Esophagus squamous epithelium (tissue), 5 donors: ENCODE measurements around the gene HMCES. TPM values are rescaled to one million over a fixed set of nuclear protein-coding genes. Genes with fewer than 3 reads are reported as not detected.

Experiments
- DNase-seq: peaks from one replicate; lab custom pipeline; 2025; lab: John Stamatoyannopoulos, UW
- H3K27ac ChIP-seq, 4 donors: fragments of 200-600 bp; sonication (generic); one replicate each; pipeline ENCODE4 v1.5.1; 2016 to 2019; ENCODE audit warnings: mild to moderate bottlenecking in 1 of 4
- H3K27me3 ChIP-seq, 4 donors: fragments of 200-600 bp; sonication (generic); 1 replicate in 3 of 4; 2 replicates in 1 of 4; pipeline versions ENCODE4 v1.5.1 to v1.6.0; 2017 to 2021; ENCODE audit warnings: antibody characterized with exemption in 1 of 4
- H3K36me3 ChIP-seq, 3 donors: fragments of 200-600 bp; sonication (generic); one replicate each; pipeline ENCODE4 v1.5.1; 2016 to 2019
- H3K4me1 ChIP-seq, 3 donors: fragments of 200-600 bp; sonication (generic); one replicate each; pipeline ENCODE4 v1.5.1; 2017 to 2019
- H3K4me3 ChIP-seq, 4 donors: fragments of 200-600 bp; sonication (generic); 1 replicate in 3 of 4; 2 replicates in 1 of 4; pipeline ENCODE4 v1.5.1; 2016 to 2019; ENCODE audit warnings: mild to moderate bottlenecking in 2 of 4, moderate library complexity in 1 of 4
- H3K9me3 ChIP-seq, 3 donors: fragments of 200-600 bp; sonication (generic); one replicate each; pipeline ENCODE4 v1.5.1; 2016 to 2019
- CTCF ChIP-seq, 6 experiments: fragments of 450-650 bp in 4 of 6; fragments of 200-600 bp in 2 of 6; sonication (generic) in 2 of 6; IDR thresholded peaks; one replicate each; pipeline ENCODE4 v1.5.1; 2016 to 2019; ENCODE audit warnings: antibody characterized with exemption in 6 of 6, mild to moderate bottlenecking in 4 of 6, moderate library complexity in 4 of 6
- POLR2A ChIP-seq, 4 donors: fragments of 450-650 bp; IDR thresholded peaks; one replicate each; pipeline ENCODE4 v1.6.1; 2017; ENCODE audit warnings: antibody characterized with exemption in 4 of 4, mild to moderate bottlenecking in 4 of 4, moderate library complexity in 3 of 4
- WGBS, 2 donors: methylation state at CpG; one replicate each; pipeline ENCODE4 v1.1.5; 2018; 5-methylcytosine and 5-hydroxymethylcytosine counted together
- intact Hi-C: fragments of 100-400 bp; cut with DNase I; formaldehyde crosslinking; loops from one replicate; pipeline ENCODE4 v1.15.0; 2022
- total RNA-seq, 4 donors: library from RNA; depleted of rRNA; stranded (reverse); fragments of >200 nt; gene quantifications; one replicate each; pipeline ENCODE4 v1.1.0, GENCODE V29; 2016
- donor health status: DM: yes; HTN: yes; CAD: no.

The HMCES gene
- total RNA-seq, 4 donors from 2014 or later, result 24.2 to 32.7 (median 29.7) TPM

- H3K9me3 ChIP-seq, result no peaks in the 10 kb centered on the region
- no peak overlapping the region for H3K4me3 ChIP-seq
- intact Hi-C loops, result no loop called here
- H3K36me3 ChIP-seq, result no peaks in the 10 kb centered on the region
- no peaks in the 10 kb centered on the region for H3K27me3 ChIP-seq
- 42 to 62% methylated on average over 4 of the region's 4 CpGs for WGBS, 2 donors
- peak; percentile 15 for DNase-seq
- peaks cover 13 to 34% (median 18%) of the 10 kb centered on the region in 3 donors for H3K4me1 ChIP-seq
- TF ChIP-seq POLR2A (IDR thresholded peaks at IDR 0.05) (peak in 1 of 4 donors; percentile 11), CTCF (IDR thresholded peaks at IDR 0.05) (no peak)
- H3K27ac ChIP-seq, result peak overlapping the region in 2 of 4 donors; percentile 37 to 39
Measured at GRCh38 chr3:129233538-129233937, 45.1 kb upstream of the HMCES start.

- TF ChIP-seq POLR2A (IDR thresholded peaks at IDR 0.05), result no peak
- no peak for TF ChIP-seq CTCF (IDR thresholded peaks at IDR 0.05)
- 57 to 81% methylated on average over 3 of the region's 3 CpGs for WGBS, 2 donors
- Histone ChIP-seq H3K4me1 (peaks cover 9 to 34% (median 12%) of the 10 kb centered on the region in 3 donors), H3K27ac (no peak overlapping the region), H3K4me3 (no peak overlapping the region), H3K9me3 (no peaks in the 10 kb centered on the region), H3K36me3 (no peaks in the 10 kb centered on the region), H3K27me3 (no peaks in the 10 kb centered on the region)
- DNase-seq, result no peak
- intact Hi-C loops, result no loop called here
Measured at GRCh38 chr3:129234441-129234840, 44.2 kb upstream of the HMCES start.

DNA sequence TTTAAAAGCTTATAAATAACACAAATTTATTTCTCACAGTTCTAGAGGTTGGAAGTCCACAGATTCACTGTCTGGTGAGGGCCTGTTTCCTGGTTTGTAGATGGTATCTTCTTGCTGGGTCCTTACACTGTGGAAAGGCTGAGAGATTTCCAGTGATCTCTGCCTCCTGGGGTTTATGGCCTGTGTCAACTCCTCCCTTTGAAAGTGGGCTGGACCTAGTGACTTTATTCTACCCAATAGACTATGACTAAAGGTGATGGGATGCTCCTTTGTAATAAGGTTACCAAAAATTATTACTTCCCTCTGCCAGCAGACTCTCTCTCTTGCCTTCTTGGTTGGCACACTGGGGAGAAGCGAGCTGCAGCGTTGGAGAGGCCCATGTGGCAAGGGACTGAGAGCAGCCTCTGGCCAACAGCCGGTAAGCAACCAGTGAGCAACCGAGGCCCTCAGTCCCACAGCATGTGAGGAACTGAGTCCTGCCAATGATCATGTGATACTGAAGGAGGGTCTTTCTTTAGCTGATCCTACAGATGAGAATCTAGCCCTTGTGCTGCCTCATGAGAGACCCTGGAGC is 43.2 kb upstream of the HMCES start:
- Histone ChIP-seq H3K4me1 (peaks cover 14 to 34% (median 14%) of the 10 kb centered on the region in 3 donors), H3K9me3 (no peaks in the 10 kb centered on the region), H3K4me3 (no peak overlapping the region), H3K36me3 (no peaks in the 10 kb centered on the region), H3K27ac (no peak overlapping the region), H3K27me3 (no peaks in the 10 kb centered on the region)
- 79 to 98% methylated on average over 4 of the region's 4 CpGs for WGBS, 2 donors
- intact Hi-C loops, result no loop called here
- TF ChIP-seq POLR2A (IDR thresholded peaks at IDR 0.05) (no peak), CTCF (IDR thresholded peaks at IDR 0.05) (no peak)
- DNase-seq, result no peak

DNA sequence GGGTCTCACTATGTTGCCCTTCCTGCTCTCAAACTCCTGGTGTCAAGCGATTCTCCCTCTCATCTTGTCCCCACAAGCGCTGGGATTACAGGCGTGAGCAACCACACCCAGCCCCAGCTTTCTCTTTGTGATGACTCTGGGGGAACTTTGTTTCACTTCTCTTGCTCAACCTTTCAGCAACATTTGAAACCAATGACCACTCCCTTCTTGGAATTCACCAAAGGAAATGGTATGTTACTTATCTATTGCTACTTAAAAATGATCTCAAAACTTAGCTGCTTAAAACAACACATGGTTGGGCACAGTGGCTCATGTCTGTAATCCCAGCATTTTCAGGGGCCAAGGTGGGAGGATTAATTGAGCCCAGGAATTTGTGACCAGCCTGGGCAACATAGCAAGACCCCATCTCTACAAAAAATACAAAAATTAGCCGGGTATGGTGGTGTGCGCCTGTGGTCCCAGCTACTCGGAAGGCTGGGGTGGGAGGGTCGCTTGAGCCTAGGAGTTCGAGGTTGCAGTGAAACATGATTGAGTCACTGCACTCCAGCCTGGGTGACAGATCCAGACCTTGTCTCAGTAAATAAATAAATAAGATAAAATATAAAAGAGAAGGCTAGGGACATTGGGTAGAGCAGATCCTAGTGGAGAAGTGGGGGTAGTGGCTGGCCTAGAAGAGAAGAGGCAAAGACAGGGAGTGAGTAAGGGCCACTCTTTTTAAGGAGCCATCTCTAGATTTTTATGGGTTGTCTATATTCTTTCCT is 39.5 kb upstream of the HMCES start:
- peaks cover 14 to 26% (median 16%) of the 10 kb centered on the region in 3 donors for H3K4me1 ChIP-seq
- no peaks in the 10 kb centered on the region for H3K36me3 ChIP-seq
- no peaks in the 10 kb centered on the region for H3K27me3 ChIP-seq
- H3K27ac ChIP-seq, result peak overlapping the region; percentile 55 to 83 (median 78)
- no peak for DNase-seq
- H3K9me3 ChIP-seq, result no peaks in the 10 kb centered on the region
- no peak overlapping the region for H3K4me3 ChIP-seq
- intact Hi-C loops, result no loop called here
- WGBS, 2 donors, result 52 to 66% methylated on average over 8 of the region's 8 CpGs
- peak in 1 of 6 experiments; percentile 9 for TF ChIP-seq CTCF (IDR thresholded peaks at IDR 0.05)
- no peak for TF ChIP-seq POLR2A (IDR thresholded peaks at IDR 0.05)

DNA sequence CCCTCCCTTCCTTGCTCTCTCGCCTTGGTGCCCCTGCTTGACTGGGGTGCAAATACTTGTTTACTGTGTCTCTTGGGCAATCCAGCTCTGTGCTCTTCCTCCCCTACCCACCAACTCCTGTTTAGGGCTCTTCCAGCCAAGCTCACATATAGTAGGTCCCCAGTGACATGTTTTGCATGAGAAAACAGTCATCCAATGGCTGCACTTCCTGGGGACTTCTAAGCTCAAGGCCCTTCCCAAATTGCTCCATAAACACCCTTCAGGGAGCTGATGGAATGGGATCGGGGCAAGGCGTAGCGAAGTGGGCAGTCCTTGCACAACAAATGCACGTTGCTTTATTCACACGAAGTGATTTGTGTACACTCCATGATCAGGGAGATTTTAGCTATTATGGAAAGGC is 38.7 kb upstream of the HMCES start:
- H3K27me3 ChIP-seq, result no peaks in the 10 kb centered on the region
- peaks cover 14 to 29% (median 16%) of the 10 kb centered on the region in 3 donors for H3K4me1 ChIP-seq
- H3K9me3 ChIP-seq, result no peaks in the 10 kb centered on the region
- H3K36me3 ChIP-seq, result no peaks in the 10 kb centered on the region
- 61 to 69% methylated on average over 3 to 6 of the region's 6 CpGs for WGBS, 2 donors
- intact Hi-C loops, result loop anchor here (10.0 kb wide), 1 partner anchor 265 kb away; no protein-coding TSS in a partner anchor
- peak overlapping the region; percentile 39 to 83 (median 62) for H3K27ac ChIP-seq
- H3K4me3 ChIP-seq, result no peak overlapping the region
- no peak for DNase-seq
- TF ChIP-seq CTCF (IDR thresholded peaks at IDR 0.05) (no peak), POLR2A (IDR thresholded peaks at IDR 0.05) (no peak)
